Measurements from ENCODE around the gene CDR2.
"Not testable (repeated sequence)": the region's sequence is repeated elsewhere in the genome, so short reads cannot be mapped to it uniquely, and the experiment has no call there.

CDR2 gene

DNA sequence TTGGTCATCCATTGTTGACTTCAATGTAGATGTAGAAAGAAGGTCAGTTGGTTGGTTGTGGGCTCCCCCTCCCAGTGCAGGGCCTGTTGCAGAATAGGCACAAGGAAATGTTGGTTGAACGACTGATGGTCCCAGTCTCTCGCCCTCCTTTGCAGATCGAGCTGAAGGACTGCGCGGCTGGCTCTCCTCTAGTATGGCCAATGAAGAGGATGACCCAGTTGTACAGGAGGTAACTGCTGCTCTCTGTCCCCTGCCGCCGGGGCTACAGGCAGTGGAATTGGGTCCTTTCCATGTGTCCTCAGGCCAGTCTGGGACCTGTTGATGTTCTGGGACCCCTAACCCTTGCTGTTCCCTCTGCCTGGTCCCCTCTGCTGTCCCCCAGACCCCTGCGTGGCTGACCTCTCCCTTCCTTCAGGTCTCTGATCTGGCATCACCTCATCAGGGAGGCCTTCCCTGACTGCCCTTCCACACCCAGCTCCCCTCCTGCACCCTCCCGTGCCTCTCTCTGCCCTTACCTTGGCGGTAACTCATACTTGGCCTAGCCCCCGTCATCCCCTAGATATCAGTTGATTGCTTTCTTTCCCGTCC lies 71.5 kb downstream of the CDR2 start:
- H3K4me3 ChIP-seq (ENCODE audit: control insufficient read depth, low read depth, low read length): no peak overlapping the region
- DNase-seq (ENCODE audit: low read depth): no peak
- TF ChIP-seq CTCF (IDR thresholded peaks at IDR 0.05; ENCODE audit: control insufficient read depth, insufficient read depth, low read depth, low read length, missing control alignments): no peak

DNA sequence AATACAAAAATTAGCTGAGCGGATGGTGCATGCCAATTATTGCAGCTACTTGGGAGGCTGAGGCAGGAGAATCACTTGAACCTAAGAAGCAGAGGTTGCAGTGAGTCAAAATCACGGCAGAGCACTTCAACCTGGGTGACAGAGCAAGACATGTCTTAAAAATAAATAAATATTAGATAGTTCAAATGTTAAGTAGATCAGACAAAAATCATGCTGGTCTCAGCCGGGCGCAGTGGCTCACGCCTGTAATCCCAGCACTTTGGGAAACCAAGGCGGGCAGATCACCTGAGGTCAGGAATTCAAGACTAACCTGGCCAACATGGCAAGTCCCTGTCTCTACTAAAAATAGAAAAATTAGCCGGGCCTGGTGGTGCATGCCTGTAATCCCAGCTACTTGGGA lies 73.0 kb downstream of the CDR2 start:
- not testable (repeated sequence) for H3K4me3 ChIP-seq (ENCODE audit: control insufficient read depth, low read depth, low read length); DNase-seq (ENCODE audit: low read depth)

GRCh38 chr16:22300427-22301071 lies 73.9 kb downstream of the CDR2 start:
- no peak overlapping the region for H3K4me3 ChIP-seq (ENCODE audit: control insufficient read depth, low read depth, low read length)
- TF ChIP-seq CTCF (IDR thresholded peaks at IDR 0.05; ENCODE audit: control insufficient read depth, insufficient read depth, low read depth, low read length, missing control alignments): peak; percentile 75
- DNase-seq (ENCODE audit: low read depth): peak; percentile 7

GRCh38 chr16:22299036-22299435 lies 75.4 kb downstream of the CDR2 start:
- no peak for TF ChIP-seq CTCF (IDR thresholded peaks at IDR 0.05; ENCODE audit: control insufficient read depth, insufficient read depth, low read depth, low read length, missing control alignments)
- no peak for DNase-seq (ENCODE audit: low read depth)
- no peak overlapping the region for H3K4me3 ChIP-seq (ENCODE audit: control insufficient read depth, low read depth, low read length)

GRCh38 chr16:22297871-22298733 lies 76.3 kb downstream of the CDR2 start:
- H3K4me3 ChIP-seq (ENCODE audit: control insufficient read depth, low read depth, low read length): peak overlapping the region; percentile 95
- DNase-seq (ENCODE audit: low read depth): peak; percentile 97
- no peak for TF ChIP-seq CTCF (IDR thresholded peaks at IDR 0.05; ENCODE audit: control insufficient read depth, insufficient read depth, low read depth, low read length, missing control alignments)

DNA sequence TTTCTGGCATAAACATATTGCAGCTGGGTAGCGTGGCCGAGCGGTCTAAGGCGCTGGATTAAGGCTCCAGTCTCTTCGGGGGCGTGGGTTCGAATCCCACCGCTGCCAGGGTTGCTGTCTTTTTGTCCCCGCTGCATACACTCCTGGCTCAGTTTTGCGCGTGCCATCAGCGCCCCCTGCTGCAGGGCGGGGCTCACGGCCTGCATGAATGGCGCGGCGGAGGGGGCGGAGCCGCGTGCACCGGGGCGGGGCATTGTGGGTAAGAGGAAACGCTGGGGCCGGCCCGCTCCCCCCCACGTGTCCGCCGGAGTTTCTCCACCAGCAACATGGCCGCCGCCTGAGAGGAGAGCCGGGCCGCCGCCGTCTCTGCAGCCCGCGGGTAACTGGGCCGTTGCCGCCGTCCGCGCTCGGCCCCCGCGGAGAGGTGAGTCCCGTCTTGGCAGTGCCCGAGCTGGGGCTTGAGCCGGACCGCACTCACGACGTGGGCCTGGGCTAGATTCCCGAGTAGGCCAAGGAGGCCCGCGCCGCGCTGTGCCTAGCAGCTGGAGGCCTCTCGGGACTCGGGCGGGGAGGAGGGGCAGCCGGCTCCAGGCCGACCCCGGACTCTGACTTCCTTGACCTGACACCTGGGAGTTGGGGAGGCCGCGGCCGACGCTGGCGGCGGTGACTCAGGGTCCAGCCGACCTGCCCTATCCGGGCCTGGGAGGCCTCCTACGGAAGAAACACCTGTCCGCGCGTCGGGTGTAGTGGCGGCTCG lies 77.1 kb downstream of the CDR2 start, which contains the start of gene POLR3E:
Gene POLR3E, plus strand, starts transcription at position 296 of the 757 bp plus-strand sequence. CDS start 5,560 bp downstream, outside the sequence.
- peak; percentile 81 for TF ChIP-seq CTCF (IDR thresholded peaks at IDR 0.05; ENCODE audit: control insufficient read depth, insufficient read depth, low read depth, low read length, missing control alignments)

More for the DNA sequence above, 77.1 kb downstream of the CDR2 start, which contains the start of gene POLR3E:
- DNase-seq (ENCODE audit: low read depth): peak; percentile 87
- H3K4me3 ChIP-seq (ENCODE audit: control insufficient read depth, low read depth, low read length): peak within 1 kb of the TSS; percentile 95

Measured in AG09309 (cell line).